ENCODE data around the gene UNC13B. TPM values are rescaled to one million over a fixed set of nuclear protein-coding genes. Genes with fewer than 3 reads are reported as not detected.
"Not testable (repeated sequence)": the region's sequence is repeated elsewhere in the genome, so short reads cannot be mapped to it uniquely, and the experiment has no call there.

Gene UNC13B
- total and polyA plus RNA-seq, 5 donors from 2014 or later, result 0.14 to 0.96 (median 0.20) TPM; not detected in 2

- peak; percentile 70 to 72 for ATAC-seq (ENCODE audit: low read depth in 2 of 2)
These were observed 44.8 kb upstream of the UNC13B start for GRCh38 chr9:35116898-35117551.

DNA sequence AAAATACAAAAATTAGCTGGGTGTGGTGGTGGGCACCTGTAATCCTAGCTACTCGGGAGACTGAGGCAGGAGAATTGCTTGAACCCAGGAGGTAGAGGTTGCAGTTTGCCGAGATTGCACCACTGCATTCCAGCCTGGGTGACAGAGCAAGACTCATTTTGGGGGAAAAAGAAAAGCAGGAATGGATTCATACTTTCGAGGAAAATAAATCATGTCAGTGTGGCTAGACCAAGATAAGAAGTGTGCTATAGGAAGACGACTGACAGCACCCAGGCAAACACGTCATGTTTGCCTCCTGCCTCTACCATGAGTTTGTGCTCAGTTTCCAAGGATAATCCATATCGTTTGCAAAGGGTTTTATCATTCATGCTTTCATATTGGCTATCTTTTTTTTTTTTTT is 26.9 kb upstream of the UNC13B start:
- Histone ChIP-seq H3K36me3 (ENCODE audit: control insufficient read depth, insufficient read depth, low read length) (no peaks in the 10 kb centered on the region), H3K27ac (ENCODE audit: insufficient read depth, low read length, poor library complexity, severe bottlenecking) (no peak overlapping the region), H3K9me3 (ENCODE audit: control insufficient read depth in 2 of 2, low read length in 2 of 2) (no peaks in the 10 kb centered on the region), H3K4me3 (ENCODE audit: low read depth, low read length) (no peak overlapping the region), H3K4me1 (ENCODE audit: control insufficient read depth, insufficient read depth, low read length, poor library complexity, severe bottlenecking) (no peaks in the 10 kb centered on the region), H3K27me3 (ENCODE audit: control insufficient read depth, insufficient read depth, low read length) (no peaks in the 10 kb centered on the region)
- no peak for ATAC-seq (ENCODE audit: low read depth in 2 of 2)
- no peak for DNase-seq
- no peak overlapping the region for H3K27ac Mint-ChIP-seq
- peaks cover 8% of the 10 kb centered on the region for H3K27me3 Mint-ChIP-seq
- H3K4me3 Mint-ChIP-seq, result no peak overlapping the region
- H3K36me3 Mint-ChIP-seq, result no peaks in the 10 kb centered on the region
- no peaks in the 10 kb centered on the region for H3K4me1 Mint-ChIP-seq
- H3K9me3 Mint-ChIP-seq, result peaks cover 0 to 4% (median 0%) of the 10 kb centered on the region in 7 donors

More at GRCh38 chr9:35116898-35117551, 44.8 kb upstream of the UNC13B start:
- H3K4me1 ChIP-seq (ENCODE audit: control insufficient read depth, insufficient read depth, low read length, poor library complexity, severe bottlenecking), result peaks cover 36% of the 10 kb centered on the region
- H3K27me3 Mint-ChIP-seq, result peaks cover 14% of the 10 kb centered on the region
- no peaks in the 10 kb centered on the region for H3K36me3 ChIP-seq (ENCODE audit: control insufficient read depth, insufficient read depth, low read length)
- H3K36me3 Mint-ChIP-seq, result no peaks in the 10 kb centered on the region
- peaks cover 2% of the 10 kb centered on the region for H3K27me3 ChIP-seq (ENCODE audit: control insufficient read depth, insufficient read depth, low read length)
- H3K4me3 Mint-ChIP-seq, result peak overlapping the region; percentile 92 to 98 (median 96)
- H3K9me3 Mint-ChIP-seq, result no peaks in the 10 kb centered on the region
- DNase-seq, result peak; percentile 83 to 93 (median 89)
- no peaks in the 10 kb centered on the region for H3K9me3 ChIP-seq (ENCODE audit: control insufficient read depth in 2 of 2, low read length in 2 of 2)
- H3K27ac Mint-ChIP-seq, result peak overlapping the region; percentile 67 to 97 (median 89)
- peak overlapping the region; percentile 92 for H3K27ac ChIP-seq (ENCODE audit: insufficient read depth, low read length, poor library complexity, severe bottlenecking)
- peaks cover 5 to 48% (median 36%) of the 10 kb centered on the region in 4 donors for H3K4me1 Mint-ChIP-seq
- H3K4me3 ChIP-seq (ENCODE audit: low read depth, low read length), result peak overlapping the region; percentile 85

- Histone ChIP-seq H3K27me3 (ENCODE audit: control insufficient read depth, insufficient read depth, low read length) (no peaks in the 10 kb centered on the region), H3K9me3 (ENCODE audit: control insufficient read depth in 2 of 2, low read length in 2 of 2) (no peaks in the 10 kb centered on the region), H3K27ac (ENCODE audit: insufficient read depth, low read length, poor library complexity, severe bottlenecking) (no peak overlapping the region), H3K4me1 (ENCODE audit: control insufficient read depth, insufficient read depth, low read length, poor library complexity, severe bottlenecking) (no peaks in the 10 kb centered on the region), H3K4me3 (ENCODE audit: low read depth, low read length) (no peak overlapping the region), H3K36me3 (ENCODE audit: control insufficient read depth, insufficient read depth, low read length) (no peaks in the 10 kb centered on the region)
- H3K4me3 Mint-ChIP-seq, result no peak overlapping the region
- ATAC-seq (ENCODE audit: low read depth in 2 of 2) (no peak), DNase-seq (no peak)
- H3K27ac Mint-ChIP-seq, result no peak overlapping the region
- H3K9me3 Mint-ChIP-seq, result peaks cover 0 to 8% (median 0%) of the 10 kb centered on the region in 7 donors
- no peaks in the 10 kb centered on the region for H3K36me3 Mint-ChIP-seq
- no peaks in the 10 kb centered on the region for H3K4me1 Mint-ChIP-seq
- peaks cover 8% of the 10 kb centered on the region for H3K27me3 Mint-ChIP-seq
These were observed 25.8 kb upstream of the UNC13B start for GRCh38 chr9:35135988-35136387.

- Histone ChIP-seq H3K9me3 (ENCODE audit: control insufficient read depth in 2 of 2, low read length in 2 of 2) (peaks cover 0 to 3% of the 10 kb centered on the region in 2 experiments), H3K36me3 (ENCODE audit: control insufficient read depth, insufficient read depth, low read length) (no peaks in the 10 kb centered on the region), H3K4me1 (ENCODE audit: control insufficient read depth, insufficient read depth, low read length, poor library complexity, severe bottlenecking) (no peaks in the 10 kb centered on the region), H3K27me3 (ENCODE audit: control insufficient read depth, insufficient read depth, low read length) (no peaks in the 10 kb centered on the region), H3K27ac (ENCODE audit: insufficient read depth, low read length, poor library complexity, severe bottlenecking) (no peak overlapping the region), H3K4me3 (ENCODE audit: low read depth, low read length) (no peak overlapping the region)
- ATAC-seq (ENCODE audit: low read depth in 2 of 2), result no peak
- Mint-ChIP-seq H3K9me3 (peaks cover 0 to 7% (median 0%) of the 10 kb centered on the region in 7 donors), H3K4me3 (no peak overlapping the region), H3K27me3 (peaks cover 8% of the 10 kb centered on the region), H3K4me1 (no peaks in the 10 kb centered on the region), H3K36me3 (no peaks in the 10 kb centered on the region), H3K27ac (no peak overlapping the region)
- no peak for DNase-seq
These were observed 24.9 kb upstream of the UNC13B start for GRCh38 chr9:35136866-35137265.

DNA sequence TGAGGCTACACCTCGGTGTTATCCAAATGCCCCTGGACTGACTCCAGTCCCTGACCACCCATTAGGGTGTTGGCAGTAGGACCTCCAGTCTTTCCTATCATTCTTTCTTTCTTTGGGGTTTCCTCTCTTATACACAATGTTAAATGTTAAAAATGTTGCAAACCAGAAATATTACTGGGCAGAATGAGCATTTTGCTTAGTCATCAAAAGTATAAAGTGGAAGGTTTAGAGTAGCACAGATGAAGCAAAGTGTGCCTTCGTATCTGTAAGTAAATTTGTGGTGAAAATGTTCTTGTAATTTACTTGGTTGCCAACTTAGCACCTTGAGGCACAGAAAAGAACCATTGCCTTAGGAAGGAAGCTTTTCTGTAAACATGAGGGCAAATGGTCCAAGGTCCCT is 21.7 kb upstream of the UNC13B start:
- no peak overlapping the region for H3K27ac Mint-ChIP-seq
- Histone ChIP-seq H3K27me3 (ENCODE audit: control insufficient read depth, insufficient read depth, low read length) (no peaks in the 10 kb centered on the region), H3K9me3 (ENCODE audit: control insufficient read depth in 2 of 2, low read length in 2 of 2) (peaks cover 3 to 17% of the 10 kb centered on the region in 2 experiments), H3K27ac (ENCODE audit: insufficient read depth, low read length, poor library complexity, severe bottlenecking) (no peak overlapping the region), H3K36me3 (ENCODE audit: control insufficient read depth, insufficient read depth, low read length) (no peaks in the 10 kb centered on the region), H3K4me1 (ENCODE audit: control insufficient read depth, insufficient read depth, low read length, poor library complexity, severe bottlenecking) (no peaks in the 10 kb centered on the region), H3K4me3 (ENCODE audit: low read depth, low read length) (no peak overlapping the region)
- H3K36me3 Mint-ChIP-seq, result no peaks in the 10 kb centered on the region
- no peaks in the 10 kb centered on the region for H3K4me1 Mint-ChIP-seq
- DNase-seq, result no peak
- no peak for ATAC-seq (ENCODE audit: low read depth in 2 of 2)
- H3K4me3 Mint-ChIP-seq, result no peak overlapping the region
- H3K9me3 Mint-ChIP-seq, result peaks cover 0 to 19% (median 8%) of the 10 kb centered on the region in 7 donors
- no peaks in the 10 kb centered on the region for H3K27me3 Mint-ChIP-seq

GRCh38 chr9:35142037-35142436 is 19.8 kb upstream of the UNC13B start:
- Mint-ChIP-seq H3K27ac (no peak overlapping the region), H3K27me3 (no peaks in the 10 kb centered on the region), H3K4me1 (no peaks in the 10 kb centered on the region), H3K9me3 (peaks cover 0 to 24% (median 11%) of the 10 kb centered on the region in 7 donors), H3K4me3 (no peak overlapping the region), H3K36me3 (no peaks in the 10 kb centered on the region)
- no peak overlapping the region for H3K27ac ChIP-seq (ENCODE audit: insufficient read depth, low read length, poor library complexity, severe bottlenecking)
- no peaks in the 10 kb centered on the region for H3K4me1 ChIP-seq (ENCODE audit: control insufficient read depth, insufficient read depth, low read length, poor library complexity, severe bottlenecking)
- no peaks in the 10 kb centered on the region for H3K27me3 ChIP-seq (ENCODE audit: control insufficient read depth, insufficient read depth, low read length)
- no peaks in the 10 kb centered on the region for H3K36me3 ChIP-seq (ENCODE audit: control insufficient read depth, insufficient read depth, low read length)
- H3K9me3 ChIP-seq (ENCODE audit: control insufficient read depth in 2 of 2, low read length in 2 of 2), result peaks cover 5 to 17% of the 10 kb centered on the region in 2 experiments
- no peak for DNase-seq
- H3K4me3 ChIP-seq (ENCODE audit: low read depth, low read length), result no peak overlapping the region
- ATAC-seq (ENCODE audit: low read depth in 2 of 2), result no peak

DNA sequence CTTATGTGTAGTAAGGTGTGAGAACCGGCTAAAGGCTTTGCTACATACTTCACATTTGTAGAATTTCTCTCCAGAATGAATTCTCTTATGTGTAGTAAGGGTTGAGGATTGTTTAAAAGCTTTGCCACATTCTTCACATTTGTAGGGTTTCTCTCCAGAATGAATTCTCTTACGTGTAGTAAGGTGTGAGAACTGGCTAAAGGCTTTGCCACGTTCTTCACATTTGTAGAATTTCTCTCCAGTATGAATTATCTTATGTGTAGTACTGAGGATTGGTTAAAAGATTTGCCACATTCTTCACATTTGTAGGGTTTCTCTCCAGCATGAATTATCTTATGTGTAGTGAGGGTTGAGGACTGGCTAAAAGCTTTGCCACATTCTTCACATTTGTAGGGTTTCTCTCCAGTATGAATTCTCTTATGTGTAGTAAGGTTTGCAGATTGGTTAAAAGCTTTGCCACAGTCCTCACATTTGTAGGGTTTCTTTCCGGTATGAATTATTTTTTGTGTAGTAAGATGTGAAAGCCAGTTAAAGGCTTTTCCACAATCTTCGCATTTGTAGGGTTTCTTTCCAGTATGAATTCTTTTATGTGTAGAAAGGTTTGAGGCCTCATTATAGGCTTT is 13.8 kb upstream of the UNC13B start:
- not testable (repeated sequence) for H3K27me3 ChIP-seq (ENCODE audit: control insufficient read depth, insufficient read depth, low read length); H3K4me1 ChIP-seq (ENCODE audit: control insufficient read depth, insufficient read depth, low read length, poor library complexity, severe bottlenecking); H3K27ac Mint-ChIP-seq; H3K27ac ChIP-seq (ENCODE audit: insufficient read depth, low read length, poor library complexity, severe bottlenecking); H3K36me3 ChIP-seq (ENCODE audit: control insufficient read depth, insufficient read depth, low read length); H3K36me3 Mint-ChIP-seq; H3K4me3 ChIP-seq (ENCODE audit: low read depth, low read length); H3K27me3 Mint-ChIP-seq; DNase-seq; H3K4me1 Mint-ChIP-seq; H3K4me3 Mint-ChIP-seq; ATAC-seq (ENCODE audit: low read depth in 2 of 2)
- H3K9me3 Mint-ChIP-seq, result peaks cover 0 to 43% (median 25%) of the 10 kb centered on the region in 7 donors
- peaks cover 15 to 30% of the 10 kb centered on the region in 2 experiments for H3K9me3 ChIP-seq (ENCODE audit: control insufficient read depth in 2 of 2, low read length in 2 of 2)

DNA sequence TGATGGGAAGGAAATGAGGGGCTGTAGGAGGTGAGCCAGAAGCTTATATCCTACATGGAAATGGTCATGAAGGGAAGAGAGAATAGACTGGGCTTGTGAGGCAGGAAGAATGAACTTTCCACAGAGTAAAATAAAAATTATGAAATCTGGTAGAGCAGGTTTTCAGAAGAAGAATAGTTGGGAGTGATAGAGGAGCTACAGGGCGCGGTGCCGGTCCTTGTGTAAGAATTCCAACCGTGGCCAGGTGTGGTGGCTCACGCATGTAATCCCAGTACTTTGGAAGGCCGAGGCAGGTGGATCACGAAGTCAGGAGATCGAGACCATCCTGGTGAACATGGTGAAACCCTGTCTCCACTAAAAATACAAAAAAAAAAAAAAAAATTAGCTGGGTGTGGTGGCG is 8.9 kb upstream of the UNC13B start:
- no peak overlapping the region for H3K27ac Mint-ChIP-seq
- H3K4me1 Mint-ChIP-seq, result no peaks in the 10 kb centered on the region
- DNase-seq (no peak), ATAC-seq (ENCODE audit: low read depth in 2 of 2) (no peak)
- Histone ChIP-seq H3K27me3 (ENCODE audit: control insufficient read depth, insufficient read depth, low read length) (peaks cover 1% of the 10 kb centered on the region), H3K36me3 (ENCODE audit: control insufficient read depth, insufficient read depth, low read length) (no peaks in the 10 kb centered on the region), H3K4me3 (ENCODE audit: low read depth, low read length) (no peak overlapping the region), H3K27ac (ENCODE audit: insufficient read depth, low read length, poor library complexity, severe bottlenecking) (no peak overlapping the region), H3K9me3 (ENCODE audit: control insufficient read depth in 2 of 2, low read length in 2 of 2) (peaks cover 11 to 23% of the 10 kb centered on the region in 2 experiments), H3K4me1 (ENCODE audit: control insufficient read depth, insufficient read depth, low read length, poor library complexity, severe bottlenecking) (no peaks in the 10 kb centered on the region)
- H3K36me3 Mint-ChIP-seq, result no peaks in the 10 kb centered on the region
- H3K27me3 Mint-ChIP-seq, result no peaks in the 10 kb centered on the region
- H3K9me3 Mint-ChIP-seq, result peaks cover 0 to 19% (median 12%) of the 10 kb centered on the region in 7 donors
- H3K4me3 Mint-ChIP-seq, result no peak overlapping the region

All from CD4-positive, CD25-positive, alpha-beta regulatory T cell (primary cell).